ENCODE measurements around the gene DST.

DST gene

DNA sequence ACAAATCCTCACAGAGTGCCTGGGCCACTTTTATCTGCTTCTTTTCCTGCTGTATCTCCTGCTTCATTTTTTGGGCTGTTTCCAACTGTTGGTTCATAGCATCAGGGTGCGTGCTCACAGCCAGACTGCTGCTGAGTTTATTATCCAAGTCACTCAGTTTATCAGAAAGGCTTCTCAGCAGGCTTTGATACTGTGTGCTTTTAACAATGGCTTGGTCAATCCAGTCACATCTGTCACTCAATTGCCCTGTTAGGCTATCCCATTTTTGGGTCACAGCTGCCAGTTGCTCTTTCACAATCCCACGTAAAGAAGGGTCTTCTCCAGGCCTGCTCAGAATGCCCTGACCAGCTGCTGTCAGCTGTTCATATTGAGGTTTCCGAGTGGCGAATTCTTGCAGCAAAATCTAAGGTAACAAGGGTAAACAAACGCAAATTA, 87.2 kb downstream of the DST start:
- Mint-ChIP-seq H3K27me3 (ENCODE audit: low read depth, poor library complexity) (no peaks in the 10 kb centered on the region), H3K36me3 (ENCODE audit: low read depth) (peaks cover 14% of the 10 kb centered on the region), H3K4me1 (peaks cover 15% of the 10 kb centered on the region), H3K27ac (peak overlapping the region; percentile 73), H3K9me3 (no peaks in the 10 kb centered on the region), H3K4me3 (no peak overlapping the region)
- TF ChIP-seq CTCF (IDR thresholded peaks at IDR 0.05), result no peak
- DNase-seq, result no peak

- peaks cover 10% of the 10 kb centered on the region for H3K36me3 Mint-ChIP-seq (ENCODE audit: low read depth)
- H3K4me1 Mint-ChIP-seq, result peaks cover 5% of the 10 kb centered on the region
- TF ChIP-seq CTCF (IDR thresholded peaks at IDR 0.05), result no peak
- H3K27ac Mint-ChIP-seq, result no peak overlapping the region
- no peak for DNase-seq
- no peaks in the 10 kb centered on the region for H3K27me3 Mint-ChIP-seq (ENCODE audit: low read depth, poor library complexity)
- H3K9me3 Mint-ChIP-seq, result no peaks in the 10 kb centered on the region
- H3K4me3 Mint-ChIP-seq, result no peak overlapping the region
These were observed 90.2 kb downstream of the DST start for GRCh38 chr6:56552187-56553130.

GRCh38 chr6:56551409-56552120, 91.1 kb downstream of the DST start:
- TF ChIP-seq CTCF (IDR thresholded peaks at IDR 0.05), result no peak
- H3K4me3 Mint-ChIP-seq, result no peak overlapping the region
- no peak overlapping the region for H3K27ac Mint-ChIP-seq
- peaks cover 5% of the 10 kb centered on the region for H3K4me1 Mint-ChIP-seq
- H3K9me3 Mint-ChIP-seq, result no peaks in the 10 kb centered on the region
- H3K36me3 Mint-ChIP-seq (ENCODE audit: low read depth), result peaks cover 10% of the 10 kb centered on the region
- H3K27me3 Mint-ChIP-seq (ENCODE audit: low read depth, poor library complexity), result no peaks in the 10 kb centered on the region
- DNase-seq, result no peak

DNA sequence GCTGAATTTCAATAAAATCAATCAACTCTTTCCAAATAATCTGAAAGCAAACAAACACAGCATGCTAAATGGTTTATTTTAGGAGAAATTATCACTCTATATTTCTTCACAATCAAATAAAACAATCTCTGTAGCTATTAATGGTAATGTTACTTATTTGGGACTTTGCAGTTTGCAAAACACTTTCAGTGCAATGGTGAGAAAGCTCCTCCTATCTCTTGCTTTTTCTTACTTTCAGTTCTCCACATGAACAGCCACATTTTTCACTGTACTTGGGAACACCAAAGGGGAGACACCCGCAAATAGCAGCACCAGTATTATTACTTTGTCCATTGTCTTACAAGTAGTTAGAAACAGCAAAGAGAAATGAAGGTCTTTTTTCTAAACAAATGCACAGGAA, 92.4 kb downstream of the DST start:
- no peaks in the 10 kb centered on the region for H3K27me3 Mint-ChIP-seq (ENCODE audit: low read depth, poor library complexity)
- no peaks in the 10 kb centered on the region for H3K9me3 Mint-ChIP-seq
- H3K4me1 Mint-ChIP-seq, result peaks cover 5% of the 10 kb centered on the region
- no peak for DNase-seq
- no peak overlapping the region for H3K27ac Mint-ChIP-seq
- no peak for TF ChIP-seq CTCF (IDR thresholded peaks at IDR 0.05)
- peaks cover 10% of the 10 kb centered on the region for H3K36me3 Mint-ChIP-seq (ENCODE audit: low read depth)
- no peak overlapping the region for H3K4me3 Mint-ChIP-seq

GRCh38 chr6:56549014-56549413, 93.7 kb downstream of the DST start:
- H3K4me3 Mint-ChIP-seq, result no peak overlapping the region
- no peak overlapping the region for H3K27ac Mint-ChIP-seq
- peaks cover 5% of the 10 kb centered on the region for H3K4me1 Mint-ChIP-seq
- no peak for DNase-seq
- TF ChIP-seq CTCF (IDR thresholded peaks at IDR 0.05), result no peak
- H3K36me3 Mint-ChIP-seq (ENCODE audit: low read depth), result peaks cover 10% of the 10 kb centered on the region
- no peaks in the 10 kb centered on the region for H3K9me3 Mint-ChIP-seq
- H3K27me3 Mint-ChIP-seq (ENCODE audit: low read depth, poor library complexity), result no peaks in the 10 kb centered on the region
